ENCODE results near the gene SPTB.
A peak's percentile ranks its signal among the peaks of the same experiment; 100 is the strongest.

The SPTB gene

DNA sequence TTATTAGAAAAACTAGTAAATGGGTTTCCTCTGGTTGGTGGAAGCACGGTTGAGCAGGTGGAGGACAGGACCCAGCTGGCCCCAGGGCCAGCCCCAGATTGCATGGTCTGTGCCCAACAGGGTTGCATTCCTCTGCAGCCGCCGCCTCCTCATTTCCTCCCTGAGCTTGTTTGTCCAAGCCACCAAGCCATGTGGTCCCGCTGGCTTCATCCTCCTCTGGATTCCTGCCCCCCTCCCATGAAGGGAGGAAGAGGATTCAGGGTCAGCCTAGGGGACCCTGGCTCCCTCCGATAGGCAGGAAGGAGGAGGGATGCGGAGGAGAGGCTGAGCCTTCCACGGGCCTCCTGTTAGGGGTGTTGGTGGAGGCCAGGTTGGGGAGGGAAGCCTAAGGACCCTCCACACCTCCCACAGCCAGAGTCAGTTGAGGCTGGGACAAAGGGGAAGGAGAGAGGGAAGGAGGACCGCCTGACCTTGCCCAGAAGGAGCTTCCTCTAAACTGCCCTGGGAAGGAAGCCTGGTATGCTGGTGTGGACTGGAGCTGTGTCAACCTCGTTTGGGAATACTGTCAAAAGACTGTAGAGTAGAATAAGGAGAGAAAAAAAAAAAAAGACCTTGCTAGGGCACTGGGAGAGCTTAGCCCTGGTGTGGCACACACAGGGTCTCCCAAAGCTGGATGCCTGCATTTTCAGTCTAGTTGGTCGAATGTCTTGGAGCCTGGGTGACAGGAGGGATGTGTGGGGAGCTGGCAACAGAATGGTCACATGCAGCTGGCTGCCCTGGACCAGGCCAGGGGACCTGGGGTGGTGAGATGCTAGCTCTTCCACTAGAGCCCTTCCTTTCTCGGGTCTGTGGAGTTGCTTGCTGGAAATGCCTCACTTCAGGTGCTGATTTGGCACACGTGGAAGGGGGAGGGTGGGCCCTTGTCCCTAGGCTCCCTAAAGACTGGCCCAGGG, 133.1 kb downstream of the SPTB start:
- no peak for DNase-seq

DNA sequence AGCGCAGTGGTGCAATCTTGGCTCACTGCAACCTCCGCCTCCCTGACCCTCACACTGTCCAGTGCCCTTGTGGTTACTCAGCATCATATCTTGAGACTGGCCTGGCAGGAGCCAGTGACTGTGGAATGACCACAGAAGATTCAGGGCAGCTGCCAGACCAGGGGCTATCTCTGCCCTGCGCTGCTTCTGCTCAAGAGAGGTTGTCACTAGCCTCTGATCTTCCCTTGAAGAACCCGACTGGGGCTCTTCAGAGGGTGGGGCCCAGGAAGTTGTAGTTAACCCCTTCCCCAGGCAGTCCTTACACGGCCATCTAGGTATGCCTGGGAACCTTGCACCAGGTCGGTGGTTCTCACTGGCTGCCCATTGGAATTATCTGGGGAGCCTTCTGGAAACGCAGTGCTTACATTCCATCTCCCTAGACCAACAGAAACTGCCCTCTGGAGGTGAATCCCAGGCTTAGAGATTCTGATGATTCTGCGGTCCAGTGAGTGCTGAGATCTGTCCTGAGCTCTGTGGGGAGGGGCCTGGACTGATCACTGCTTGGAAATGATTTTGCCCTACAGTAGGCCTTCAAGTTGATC, 134.1 kb downstream of the SPTB start:
- no peak for DNase-seq

DNA sequence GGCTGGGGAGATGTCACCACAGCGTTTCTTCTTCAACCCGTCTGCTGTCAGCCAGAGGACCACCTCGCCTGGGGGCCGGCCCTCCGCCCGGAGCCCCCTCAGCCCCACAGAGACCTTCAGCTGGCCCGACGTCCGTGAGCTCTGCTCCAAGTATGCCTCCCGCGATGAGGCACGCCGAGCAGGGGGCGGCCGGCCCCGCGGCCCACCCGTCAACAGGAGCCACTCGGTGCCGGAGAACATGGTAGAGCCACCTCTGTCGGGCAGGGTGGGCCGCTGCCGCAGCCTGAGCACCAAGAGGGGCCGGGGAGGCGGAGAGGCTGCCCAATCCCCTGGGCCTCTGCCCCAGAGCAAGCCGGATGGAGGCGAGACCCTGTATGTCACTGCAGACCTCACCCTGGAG, 136.6 kb downstream of the SPTB start:
- DNase-seq = no peak

DNA sequence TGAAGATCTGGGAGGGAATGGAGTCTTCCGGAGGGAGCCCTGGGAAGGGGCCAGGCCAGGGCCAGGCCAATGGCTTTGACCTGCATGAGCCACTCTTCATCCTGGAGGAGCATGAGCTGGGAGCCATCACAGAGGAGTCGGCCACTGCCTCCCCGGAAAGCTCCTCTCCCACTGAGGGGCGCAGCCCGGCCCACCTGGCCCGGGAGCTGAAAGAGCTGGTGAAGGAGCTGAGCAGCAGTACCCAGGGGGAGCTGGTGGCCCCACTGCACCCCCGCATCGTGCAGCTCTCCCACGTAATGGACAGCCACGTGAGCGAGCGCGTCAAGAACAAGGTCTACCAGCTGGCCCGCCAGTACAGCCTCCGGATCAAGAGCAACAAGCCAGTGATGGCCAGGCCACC, 137.7 kb downstream of the SPTB start:
- DNase-seq = no peak

DNA sequence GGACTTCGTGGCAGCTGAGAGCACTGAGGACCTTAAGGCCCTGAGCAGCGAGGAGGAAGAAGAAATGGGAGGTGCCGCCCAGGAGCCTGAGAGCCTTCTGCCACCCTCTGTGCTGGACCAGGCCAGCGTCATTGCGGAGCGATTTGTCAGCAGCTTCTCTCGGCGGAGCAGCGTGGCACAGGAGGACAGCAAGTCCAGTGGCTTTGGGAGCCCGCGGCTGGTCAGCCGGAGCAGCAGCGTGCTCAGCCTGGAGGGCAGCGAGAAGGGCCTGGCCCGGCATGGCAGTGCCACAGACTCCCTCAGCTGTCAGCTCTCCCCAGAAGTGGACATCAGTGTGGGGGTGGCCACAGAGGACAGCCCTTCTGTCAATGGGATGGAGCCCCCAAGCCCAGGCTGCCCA, 138.5 kb downstream of the SPTB start:
- no peak for DNase-seq

DNA sequence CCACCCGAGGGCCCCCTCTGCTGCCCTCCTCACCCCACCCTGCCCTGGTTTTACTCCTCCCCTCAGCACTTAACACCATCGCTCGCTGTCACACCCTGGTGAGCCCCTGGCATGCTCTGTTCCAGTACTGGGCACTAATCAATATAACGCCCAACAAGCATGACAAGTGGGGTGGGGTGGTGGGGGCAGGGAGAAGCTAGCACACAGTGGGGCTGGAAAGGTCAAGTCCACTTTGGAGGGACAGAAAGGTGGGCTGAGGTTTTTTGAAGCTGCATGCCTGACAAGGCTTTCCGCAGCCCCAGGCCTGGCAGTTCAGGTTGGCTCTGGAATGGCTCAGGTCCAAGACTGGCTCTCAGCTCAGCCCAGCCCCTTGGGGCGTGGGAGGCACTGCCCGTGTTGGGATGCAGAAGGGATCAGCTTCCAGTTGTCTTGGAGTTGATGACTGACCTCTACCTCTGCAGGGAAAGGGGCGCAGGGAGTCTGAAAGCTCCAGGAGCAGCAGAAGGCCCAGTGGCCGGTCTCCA, 141.4 kb downstream of the SPTB start:
- no peak for DNase-seq

DNA sequence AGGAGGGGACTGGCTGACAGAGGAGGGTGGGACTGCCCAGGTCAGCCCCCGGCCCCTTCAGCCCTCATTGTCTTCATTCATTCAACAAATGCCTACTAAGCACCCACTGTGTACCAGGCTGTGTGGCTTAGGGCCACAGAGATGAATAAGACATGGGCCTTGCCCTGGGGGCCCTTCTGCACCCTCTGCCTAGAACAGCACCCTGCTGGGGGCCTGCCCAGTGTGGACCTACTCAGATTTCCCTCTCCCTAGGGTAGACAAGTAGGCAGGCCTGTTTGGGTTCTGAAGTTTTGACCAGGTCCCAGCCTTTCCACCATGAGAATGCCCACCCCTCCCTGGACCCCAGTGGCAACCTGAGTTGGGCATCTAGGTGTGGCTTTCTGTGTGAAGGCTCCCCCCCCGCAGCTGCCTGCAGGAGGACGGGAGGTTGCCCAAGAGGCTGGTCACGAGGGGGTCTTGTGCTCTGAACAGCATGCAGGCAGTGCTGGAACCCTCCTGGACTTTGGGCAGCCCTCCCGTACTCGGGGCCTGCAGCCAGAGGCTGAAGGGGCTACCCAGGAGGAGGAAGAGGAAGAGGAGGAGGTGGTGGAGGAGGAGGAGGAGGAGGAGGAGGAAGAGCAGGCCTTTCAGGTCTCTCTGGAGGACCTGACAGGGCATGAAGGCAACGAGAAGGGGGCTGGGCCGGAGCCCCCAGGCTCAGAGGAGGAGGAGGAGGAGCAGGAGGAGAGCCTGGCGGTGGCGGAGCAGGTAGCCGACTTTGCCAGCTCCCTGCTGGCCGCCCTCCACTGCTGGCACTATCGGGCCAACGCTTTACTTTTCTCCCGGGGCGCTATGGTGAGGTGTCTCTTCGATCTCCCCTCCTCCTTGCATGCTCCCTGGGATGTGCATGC, 142.1 kb downstream of the SPTB start:
- DNase-seq = no peak

DNA sequence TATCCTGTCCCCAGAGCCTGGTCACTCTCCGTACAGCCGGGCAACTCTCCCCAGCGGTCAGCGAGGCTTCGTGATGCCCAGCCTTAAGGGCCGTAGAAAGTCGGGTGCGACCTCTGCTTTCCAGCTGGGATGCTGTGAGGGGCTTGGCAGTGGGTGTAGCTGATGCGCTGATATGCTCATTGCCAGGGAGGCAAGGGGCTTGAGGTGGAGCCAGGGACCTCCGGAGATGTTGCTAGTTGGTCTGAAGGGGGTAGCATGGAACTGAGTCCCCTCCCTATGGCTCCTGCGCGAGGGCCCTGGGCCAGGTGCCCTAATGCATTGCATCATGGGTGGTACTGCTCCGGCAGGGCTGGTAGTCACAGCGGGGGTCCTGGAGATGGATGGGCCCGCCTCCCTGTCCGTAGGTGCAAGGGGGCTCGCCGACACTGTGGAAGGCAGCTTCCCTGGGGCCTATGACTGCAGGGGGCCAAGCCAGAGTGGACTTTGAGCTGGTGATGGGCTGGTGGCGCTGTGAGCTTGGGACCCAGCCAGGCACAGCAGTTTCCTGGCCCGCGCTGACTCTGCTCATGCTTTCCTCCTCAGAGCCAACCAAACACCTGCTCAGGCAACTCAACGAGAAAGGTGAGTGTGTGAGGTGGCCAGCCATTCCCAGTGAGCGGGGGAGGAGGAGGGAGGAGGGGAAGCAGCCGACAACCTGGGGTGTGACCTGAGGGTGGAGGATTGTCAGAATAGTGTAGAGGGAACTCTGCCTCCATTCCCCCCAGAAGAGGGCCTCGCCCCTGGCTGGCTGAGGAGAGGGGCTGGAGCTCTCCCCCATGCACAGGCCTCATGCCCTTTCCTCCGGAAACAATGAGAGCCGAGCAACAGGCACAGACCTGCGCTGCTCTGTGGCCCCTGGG, 143.2 kb downstream of the SPTB start:
- peak; percentile 82 for DNase-seq

DNA sequence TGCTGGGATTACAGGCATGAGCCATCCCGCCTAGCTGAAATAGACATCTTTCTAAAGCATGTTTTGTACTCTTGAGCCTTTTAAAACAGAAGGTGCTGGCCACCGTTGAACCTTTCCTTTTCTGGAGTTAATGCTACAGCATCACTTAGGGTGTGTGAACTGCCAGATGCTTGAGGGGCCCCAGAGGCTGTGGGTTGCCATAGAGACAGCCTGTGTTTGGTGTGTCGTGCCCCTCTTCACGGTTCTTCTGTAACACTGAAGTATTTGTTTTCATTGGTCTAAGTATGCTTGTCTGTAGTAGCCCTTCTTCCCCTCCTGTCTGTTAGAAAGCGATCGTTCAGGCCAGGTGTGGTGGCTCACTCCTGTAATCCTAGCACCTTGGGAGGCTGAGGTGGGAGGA, 144.7 kb downstream of the SPTB start:
- DNase-seq = no peak

DNA sequence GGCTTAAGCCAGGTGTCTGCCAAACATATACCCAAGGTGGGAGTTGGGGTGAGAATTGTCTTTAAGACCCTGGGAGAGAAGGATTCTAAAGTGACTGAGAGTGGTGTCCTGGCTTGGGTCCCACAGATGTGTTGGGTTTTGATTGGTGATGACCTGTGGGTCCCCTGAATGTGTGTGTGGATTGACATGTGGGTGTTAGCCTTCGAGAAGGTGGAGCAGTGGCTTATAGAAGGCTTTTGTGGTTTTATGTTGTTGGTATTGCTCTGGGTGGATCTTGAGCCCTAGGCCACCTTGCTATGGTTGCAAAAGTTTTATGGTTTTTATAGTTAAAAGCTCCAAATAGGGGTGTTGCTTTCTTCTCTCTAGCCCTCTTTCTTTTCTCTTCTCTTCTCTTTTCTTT, 145.8 kb downstream of the SPTB start:
- DNase-seq = no peak

DNA sequence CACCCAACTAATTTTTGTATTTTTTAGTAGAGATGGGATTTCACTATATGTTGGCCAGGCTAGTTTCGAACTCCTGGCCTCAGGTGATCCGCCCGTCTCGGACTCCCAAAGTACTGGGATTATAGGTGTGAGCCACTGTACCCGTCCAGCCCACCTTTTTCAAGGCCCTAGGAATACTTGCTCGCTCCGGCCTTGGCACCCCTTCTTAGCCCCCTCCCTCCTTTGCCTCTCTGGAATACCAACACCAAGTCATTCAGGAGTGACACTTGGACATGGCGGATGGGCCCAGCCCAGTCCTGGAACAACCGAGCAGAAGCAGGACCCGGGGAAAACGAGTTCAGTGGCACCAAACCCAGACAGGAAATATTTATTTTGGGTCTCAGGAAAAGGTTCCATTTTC, 146.4 kb downstream of the SPTB start:
- DNase-seq = no peak

DNA sequence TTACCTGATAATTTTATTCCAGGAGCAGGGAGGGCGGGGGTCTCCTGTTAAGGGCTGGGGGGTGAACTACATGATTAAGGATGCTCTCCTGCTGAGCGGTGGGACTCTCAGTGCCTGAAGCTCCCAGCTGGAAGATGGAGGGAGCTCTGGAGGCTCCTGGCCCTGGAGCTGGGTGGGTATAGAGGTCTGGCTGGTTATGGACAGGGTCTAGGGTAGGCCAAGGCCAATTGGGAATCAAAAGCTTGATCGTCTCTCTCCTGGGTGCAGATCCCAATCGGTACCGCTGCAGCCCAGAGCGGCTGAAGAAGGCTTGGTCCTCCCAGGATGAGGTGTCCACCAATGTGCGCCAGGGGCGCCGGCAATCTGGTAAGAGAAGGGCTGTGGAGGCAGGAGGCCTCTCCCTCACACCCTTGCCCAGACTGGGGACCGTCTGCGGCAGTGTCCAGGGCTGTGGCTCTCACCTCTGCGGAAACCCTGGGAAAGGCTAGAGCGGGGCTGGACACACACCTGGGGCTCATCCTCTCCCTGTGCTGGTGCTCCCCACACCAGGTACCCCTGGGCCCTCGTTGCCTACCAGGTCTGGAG, 147.1 kb downstream of the SPTB start:
- DNase-seq = no peak

DNA sequence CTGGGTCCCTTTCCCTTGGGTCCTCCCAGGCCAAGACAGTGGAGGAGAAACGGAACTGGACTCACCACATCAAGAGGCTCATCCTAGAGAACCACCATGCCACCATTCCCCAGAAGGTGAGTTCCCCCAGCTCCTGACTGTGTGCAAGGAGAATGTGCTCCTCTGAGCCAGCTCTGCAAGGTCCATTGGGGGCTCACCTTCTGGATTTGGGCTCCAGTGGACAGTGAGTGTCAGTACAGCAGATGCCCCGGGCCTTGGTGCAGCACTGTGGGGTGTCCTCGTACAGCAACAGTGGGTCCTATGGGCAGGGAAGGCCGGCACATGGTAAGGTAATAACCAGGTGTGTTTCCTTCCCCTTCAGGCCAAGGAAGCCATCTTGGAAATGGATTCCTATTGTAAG, 147.6 kb downstream of the SPTB start:
- DNase-seq = no peak

DNA sequence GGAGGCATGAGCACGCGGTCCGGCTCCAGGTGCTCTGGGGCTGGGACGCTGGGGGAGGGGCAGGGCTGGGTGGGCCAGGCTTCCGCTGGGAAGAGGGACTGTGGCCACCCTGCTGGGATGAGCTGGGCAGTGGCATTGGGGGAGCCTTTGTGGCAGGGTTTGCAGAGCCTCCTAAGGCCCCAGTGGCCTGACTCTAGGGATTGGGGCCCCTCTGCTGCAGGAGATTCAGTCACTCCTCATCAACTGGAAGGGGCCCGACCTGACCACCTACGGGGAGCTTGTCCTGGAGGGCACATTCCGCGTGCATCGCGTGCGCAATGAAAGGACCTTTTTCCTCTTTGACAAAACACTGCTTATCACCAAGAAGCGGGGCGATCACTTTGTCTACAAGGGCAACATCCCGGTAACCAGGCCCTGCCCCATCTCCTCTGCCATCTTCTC, 148.5 kb downstream of the SPTB start:
- DNase-seq = no peak

DNA sequence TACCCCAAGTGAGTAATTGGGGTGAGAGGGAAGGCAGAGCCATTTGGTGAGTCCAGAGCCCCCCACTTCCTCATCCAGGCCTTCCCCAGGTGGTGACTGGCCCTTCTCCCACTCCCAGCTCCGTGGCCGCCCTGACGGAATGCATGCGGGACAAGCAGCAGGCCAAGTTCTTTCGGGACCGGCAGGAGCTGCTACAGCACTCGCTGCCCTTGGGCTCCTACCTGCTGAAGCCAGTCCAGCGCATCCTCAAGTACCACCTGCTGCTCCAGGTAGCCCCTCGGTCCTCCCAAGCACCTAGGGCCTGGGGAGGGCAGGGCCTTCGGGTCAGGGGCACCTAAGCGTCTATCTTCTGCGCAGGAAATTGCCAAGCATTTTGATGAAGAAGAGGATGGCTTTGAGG, 149.0 kb downstream of the SPTB start:
- DNase-seq = no peak

DNA sequence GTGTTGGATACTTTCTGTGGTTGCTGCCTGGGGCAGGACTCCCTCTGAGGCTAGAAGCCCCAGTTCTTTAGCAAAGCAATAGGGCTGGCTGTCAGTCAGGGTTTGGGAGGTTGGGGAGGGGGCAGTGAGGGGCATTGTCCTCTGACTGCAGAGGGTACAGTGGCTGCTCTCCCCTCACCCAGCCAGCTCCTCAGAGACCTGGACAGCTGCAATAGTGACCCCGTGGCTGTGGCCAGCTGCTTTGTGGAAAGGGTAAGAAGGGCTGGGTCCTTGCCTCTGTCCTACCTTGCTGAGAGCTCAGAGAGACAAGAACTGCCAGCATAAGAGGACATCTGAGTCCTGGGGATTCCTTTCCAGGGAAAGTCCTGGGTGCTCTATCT, 149.7 kb downstream of the SPTB start:
- DNase-seq = no peak

DNA sequence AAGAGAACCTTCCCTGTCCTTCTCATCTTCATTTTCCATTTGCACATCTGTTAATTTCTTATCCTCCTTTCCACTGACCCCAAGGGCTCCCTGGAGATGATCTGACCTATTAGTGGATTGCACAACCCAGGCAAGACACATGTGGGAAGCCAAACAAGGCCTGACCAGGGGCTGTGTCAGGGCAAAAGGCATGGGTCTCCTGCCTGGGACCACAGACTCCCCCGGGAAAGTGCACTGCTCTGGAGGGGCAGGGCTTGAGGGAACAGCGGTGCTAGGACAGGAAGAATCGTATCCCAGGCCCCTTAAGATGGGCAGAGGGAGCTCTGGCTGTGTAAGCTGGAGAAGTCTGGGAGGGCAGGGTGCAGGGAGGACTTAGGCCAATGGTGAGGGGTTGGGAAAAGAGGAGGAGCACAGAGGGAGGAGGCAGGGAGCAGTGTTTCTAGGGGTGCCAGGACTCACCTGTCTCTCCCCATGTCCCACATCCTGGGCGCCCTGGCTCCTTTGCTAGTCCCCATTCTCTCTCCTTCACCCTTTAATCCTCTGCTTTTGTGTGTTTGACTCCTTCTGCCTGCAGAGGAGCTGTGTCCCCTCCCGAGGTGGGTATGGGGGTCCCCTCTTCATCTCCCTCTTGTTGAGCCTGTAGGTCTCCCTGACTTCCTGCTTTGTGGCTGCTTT, 150.2 kb downstream of the SPTB start:
- DNase-seq = no peak

DNA sequence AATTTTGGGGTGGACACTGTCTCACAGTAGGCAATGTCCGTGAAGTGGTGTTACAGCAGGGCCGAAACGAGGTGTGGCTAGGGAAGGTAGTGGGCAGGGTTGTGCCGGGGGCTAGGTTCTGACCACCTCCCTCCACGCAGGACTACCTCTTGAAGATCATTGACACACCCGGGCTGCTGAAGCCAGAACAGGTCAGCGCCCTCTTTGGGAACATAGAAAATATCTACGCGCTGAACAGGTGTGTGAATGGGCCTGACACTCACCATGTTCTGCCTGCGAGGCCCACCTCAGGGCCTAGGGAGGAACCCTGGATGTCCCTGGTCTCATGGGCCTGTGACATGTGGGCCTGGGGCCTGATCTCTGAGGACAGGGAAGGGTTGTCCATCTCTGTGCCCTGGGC, 150.9 kb downstream of the SPTB start:
- no peak for DNase-seq

DNA sequence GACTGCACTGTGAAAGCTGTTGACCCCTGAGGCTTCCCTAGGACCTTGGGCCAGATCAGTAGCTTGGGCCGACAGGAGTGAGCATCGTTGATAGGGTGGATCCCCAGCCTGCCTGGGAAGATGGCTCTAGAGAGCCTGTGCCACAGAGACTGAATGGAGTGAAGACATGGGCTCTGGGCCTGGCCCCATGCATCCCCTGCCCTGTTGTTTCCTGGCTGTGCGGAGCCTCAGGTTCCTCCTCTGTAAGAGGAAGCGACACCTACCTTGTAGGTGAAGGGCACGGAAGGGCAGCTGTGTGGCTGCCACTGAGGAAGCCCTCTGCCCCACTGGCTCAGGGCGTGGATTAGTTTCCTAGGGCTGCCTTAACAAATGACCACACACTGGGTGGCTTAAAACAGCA, 151.6 kb downstream of the SPTB start:
- no peak for DNase-seq

DNA sequence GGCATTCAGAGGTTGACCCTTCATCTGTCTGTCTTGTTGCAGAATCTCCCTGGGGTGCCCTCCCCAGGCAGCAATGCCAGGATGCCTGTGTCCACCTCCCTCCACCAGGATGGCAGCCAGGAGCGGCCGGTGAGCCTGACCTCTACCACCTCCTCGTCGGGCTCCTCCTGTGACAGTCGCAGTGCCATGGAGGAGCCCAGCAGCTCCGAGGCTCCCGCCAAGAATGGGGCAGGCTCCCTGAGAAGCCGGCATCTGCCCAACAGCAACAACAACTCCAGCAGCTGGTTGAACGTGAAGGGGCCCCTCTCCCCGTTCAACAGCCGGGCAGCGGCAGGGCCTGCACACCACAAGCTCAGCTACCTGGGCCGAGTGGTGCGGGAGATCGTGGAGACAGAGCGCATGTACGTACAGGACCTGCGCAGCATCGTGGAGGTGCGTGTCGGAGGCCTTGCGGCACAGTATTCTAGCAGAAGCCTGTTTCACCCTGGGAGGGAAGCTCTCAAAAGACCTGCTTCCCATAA, 152.1 kb downstream of the SPTB start:
- DNase-seq = no peak

DNA sequence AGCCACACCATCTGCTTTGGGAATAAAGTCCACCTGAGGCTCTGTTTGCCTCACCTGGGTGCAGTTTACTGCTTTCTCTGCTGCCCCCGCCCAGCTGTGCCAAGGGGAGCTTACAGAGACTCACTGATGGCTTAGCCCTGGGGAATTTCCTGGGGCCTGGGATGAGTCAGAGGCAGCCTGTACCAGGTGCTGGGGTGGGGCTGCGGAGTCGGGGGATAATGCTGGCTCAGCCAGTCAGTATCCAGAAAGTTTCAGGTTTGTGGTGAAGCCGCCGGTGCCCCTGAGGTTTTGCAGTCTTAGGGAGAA, 153.2 kb downstream of the SPTB start:
- peak; percentile 80 for DNase-seq
